HepG2 (cell line): ENCODE data around the gene CAPG. TPM values are rescaled to one million over a fixed set of nuclear protein-coding genes. Genes with fewer than 3 reads are reported as not detected.

ENCODE experiments used
- ATF5 ChIP-seq: sonication (generic); formaldehyde crosslinking; IDR thresholded peaks from 2 replicates; pipeline ENCODE4 v1.4.0; 2020; ENCODE audit warnings: mild to moderate bottlenecking, low read depth, missing genetic modification reagents
- ATF7-NPFF ChIP-seq: sonication (generic); formaldehyde crosslinking; IDR thresholded peaks from 2 replicates; pipeline ENCODE4 v1.8.1; 2023; ENCODE audit warnings: mild to moderate bottlenecking, low read depth, missing genetic modification reagents, moderate library complexity
- CAMTA2 ChIP-seq: sonication (generic); formaldehyde crosslinking; IDR thresholded peaks from 2 replicates; pipeline ENCODE4 v1.4.0; 2020; ENCODE audit warnings: mild to moderate bottlenecking, missing genetic modification reagents, borderline replicate concordance
- HMG20A ChIP-seq: IDR thresholded peaks from 2 replicates; pipeline ENCODE4 v1.6.1; 2016; ENCODE audit warnings: borderline replicate concordance
- HNF4A ChIP-seq: sonication (generic); formaldehyde crosslinking; IDR thresholded peaks from 2 replicates; pipeline ENCODE4 v1.4.0; 2020; ENCODE audit warnings: missing genetic modification reagents
- HOXA3 ChIP-seq: sonication (generic); formaldehyde crosslinking; IDR thresholded peaks from 2 replicates; pipeline ENCODE4 v1.5.0; 2020; ENCODE audit warnings: missing genetic modification reagents
- KDM4B ChIP-seq: sonication (generic); formaldehyde crosslinking; IDR thresholded peaks from 2 replicates; pipeline ENCODE4 v1.4.0; 2020; ENCODE audit warnings: missing genetic modification reagents
- NFE2 ChIP-seq: sonication (generic); formaldehyde crosslinking; IDR thresholded peaks from 2 replicates; pipeline ENCODE4 v1.4.0; 2020; ENCODE audit warnings: missing genetic modification reagents
- PHF8 ChIP-seq: sonication (generic); formaldehyde crosslinking; IDR thresholded peaks from 2 replicates; pipeline ENCODE4 v1.5.0; 2020; ENCODE audit warnings: missing genetic modification reagents
- REPIN1 ChIP-seq: sonication (generic); formaldehyde crosslinking; IDR thresholded peaks from 2 replicates; pipeline ENCODE4 v1.8.0; 2022; ENCODE audit warnings: missing genetic modification reagents, low read depth, mild to moderate bottlenecking, borderline replicate concordance
- SKIL ChIP-seq: sonication (generic); formaldehyde crosslinking; IDR thresholded peaks from 2 replicates; pipeline ENCODE4 v1.8.0; 2022; ENCODE audit warnings: missing genetic modification reagents, mild to moderate bottlenecking, moderate library complexity, borderline replicate concordance
- TARDBP ChIP-seq: sonication (generic); formaldehyde crosslinking; IDR thresholded peaks from 2 replicates; pipeline ENCODE4 v1.8.0; 2022; ENCODE audit warnings: mild to moderate bottlenecking, missing genetic modification reagents
- ZFP90 ChIP-seq: sonication (generic); formaldehyde crosslinking; IDR thresholded peaks from 2 replicates; pipeline ENCODE4 v1.8.0; 2022; ENCODE audit warnings: missing genetic modification reagents, mild to moderate bottlenecking, inconsistent platforms, borderline replicate concordance
- ZNF343 ChIP-seq: sonication (generic); formaldehyde crosslinking; IDR thresholded peaks from 2 replicates; pipeline ENCODE4 v1.4.0; 2020; ENCODE audit warnings: mild to moderate bottlenecking, missing genetic modification reagents
- ZNF691 ChIP-seq: sonication (generic); formaldehyde crosslinking; IDR thresholded peaks from 2 replicates; pipeline ENCODE4 v1.4.0; 2020; ENCODE audit warnings: missing genetic modification reagents, low read depth, mild to moderate bottlenecking, borderline replicate concordance
- ZNF740 ChIP-seq: sonication (generic); formaldehyde crosslinking; IDR thresholded peaks from 2 replicates; pipeline ENCODE4 v1.4.0; 2020; ENCODE audit warnings: missing genetic modification reagents
- polyA plus RNA-seq, 8 experiments: library from polyadenylated mRNA; depleted of rRNA in 3 of 8; stranded (reverse) in 7 of 8; unstranded in 1 of 8; fragments of >200 nt; fragmentation: Illumina TruSeq in 4 of 8; extraction: Trizol in 4 of 8; gene quantifications; 2 replicates each; pipeline versions ENCODE4 v1.2.1 to v1.2.3, GENCODE V29; 2011 to 2016; ENCODE audit warnings: low read depth in 4 of 8, missing spikeins in 1 of 8, mixed read lengths in 1 of 8; ENCODE audit not compliant: insufficient read depth in 1 of 8
- total RNA-seq, 5 experiments: library from RNA; depleted of rRNA; stranded (reverse); fragments of >200 nt; fragmentation: Illumina TruSeq; extraction: Trizol; gene quantifications; 2 replicates each; pipeline ENCODE4 v1.2.3, GENCODE V29; 2016; ENCODE audit warnings: low read depth in 1 of 5
- TF ChIP-seq, protein P1 (sequence below): sonication (generic); formaldehyde crosslinking; IDR thresholded peaks from 2 replicates; pipeline ENCODE4 v1.8.0; 2022; ENCODE audit warnings: missing genetic modification reagents, mild to moderate bottlenecking, inconsistent platforms, borderline replicate concordance
- TF ChIP-seq, protein P2 (sequence below): sonication (generic); formaldehyde crosslinking; IDR thresholded peaks from 2 replicates; pipeline ENCODE4 v1.5.0; 2020; ENCODE audit warnings: mild to moderate bottlenecking, missing genetic modification reagents, borderline replicate concordance

Gene CAPG
- total and polyA plus RNA-seq, 2 of the 13 experiments (the other 11 are each of a cell fraction or from before 2014, with no cell fraction given) = 12.7 to 18.2 TPM

DNA sequence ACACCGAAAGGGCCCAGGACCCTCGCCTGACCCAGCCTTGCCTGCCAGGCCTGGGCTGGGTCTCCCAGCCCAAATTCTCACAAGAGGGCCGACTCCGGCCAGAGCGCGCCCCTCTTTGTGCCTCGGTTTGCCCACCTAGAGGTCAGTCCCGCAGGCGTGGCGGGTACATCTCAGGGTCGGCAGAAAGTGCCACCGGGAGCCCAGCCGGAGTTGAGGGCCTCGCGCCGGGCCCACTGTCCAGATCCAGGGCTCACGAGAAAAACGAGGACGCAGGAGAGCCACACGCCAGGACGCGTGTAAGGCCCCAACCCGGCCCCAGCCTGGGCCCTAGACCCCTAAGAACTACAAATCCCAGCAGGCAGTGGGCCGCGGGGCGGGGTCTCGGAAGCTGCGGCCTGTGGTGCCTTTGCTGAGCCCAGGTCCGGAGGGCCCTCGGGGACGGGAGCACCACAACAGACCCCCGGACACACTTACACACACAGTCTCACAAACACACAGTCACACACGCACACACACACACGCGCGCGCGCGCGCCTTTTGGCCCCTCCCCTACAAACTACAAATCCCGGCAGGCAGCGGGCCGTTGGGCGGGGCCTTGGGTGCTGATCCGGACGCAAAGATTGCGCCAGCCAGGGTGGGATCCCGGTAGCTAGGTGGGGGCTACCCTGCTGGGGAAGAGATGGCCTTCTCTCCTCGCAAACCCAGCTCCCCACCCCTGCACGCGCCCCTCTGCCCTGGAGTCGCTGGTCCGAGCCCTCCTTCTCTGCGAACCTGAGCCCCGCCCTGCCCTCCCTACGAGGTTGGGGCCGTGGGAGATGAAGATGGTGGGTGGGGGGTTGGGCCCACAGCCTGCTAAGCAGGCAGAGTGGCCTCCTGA, 8.2 kb upstream of the CAPG start, which contains the start of gene SH2D6 (continued):
- peak; percentile 87 for TF ChIP-seq REPIN1 (CRISPR knock-in tag)
- TF ChIP-seq, protein P1, sequence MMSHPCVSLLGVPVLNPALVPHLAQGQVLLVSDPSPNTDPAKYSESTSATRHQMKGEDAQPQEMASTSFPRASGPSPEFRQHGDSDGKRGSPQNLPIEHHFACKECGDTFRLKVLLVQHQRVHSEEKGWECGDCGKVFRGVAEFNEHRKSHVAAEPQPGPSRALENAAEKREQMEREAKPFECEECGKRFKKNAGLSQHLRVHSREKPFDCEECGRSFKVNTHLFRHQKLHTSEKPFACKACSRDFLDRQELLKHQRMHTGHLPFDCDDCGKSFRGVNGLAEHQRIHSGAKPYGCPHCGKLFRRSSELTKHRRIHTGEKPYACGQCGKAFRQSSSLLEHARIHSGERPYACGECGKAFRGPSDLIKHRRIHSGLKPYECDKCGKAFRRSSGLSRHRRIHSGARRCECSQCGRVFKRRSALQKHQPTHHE (CRISPR knock-in tag) = peak; percentile 62; the same call in 1 of the 2 replicates
- 0 out of 2 replicates have a peak, but pooled peaks have one; percentile 12 for TF ChIP-seq HMG20A
- peak; percentile 30; the same call in 1 of the 2 replicates for TF ChIP-seq KDM4B (CRISPR knock-in tag)
- no peak; the same call in 1 of the 2 replicates for TF ChIP-seq NFE2 (CRISPR knock-in tag)
- peak; percentile 80 for TF ChIP-seq ZFP90
- peak; percentile 73; the same call in 1 of the 2 replicates for TF ChIP-seq ATF7-NPFF (CRISPR knock-in tag)
- TF ChIP-seq PHF8 (CRISPR knock-in tag) = peak; percentile 97
- TF ChIP-seq ZNF343 (CRISPR knock-in tag) = no peak
- TF ChIP-seq ATF5 (CRISPR knock-in tag) = no peak; the same call in 1 of the 2 replicates
- peak; percentile 76; the same call in 1 of the 2 replicates for TF ChIP-seq HOXA3 (CRISPR knock-in tag)
- peak; percentile 64; the same call in 1 of the 2 replicates for TF ChIP-seq ZNF740 (CRISPR knock-in tag)
- peak; percentile 81 for TF ChIP-seq TARDBP (CRISPR knock-in tag)
- no peak; the same call in 1 of the 2 replicates for TF ChIP-seq CAMTA2 (CRISPR knock-in tag)
- no peak for TF ChIP-seq SKIL (CRISPR knock-in tag)
- TF ChIP-seq, protein P2, sequence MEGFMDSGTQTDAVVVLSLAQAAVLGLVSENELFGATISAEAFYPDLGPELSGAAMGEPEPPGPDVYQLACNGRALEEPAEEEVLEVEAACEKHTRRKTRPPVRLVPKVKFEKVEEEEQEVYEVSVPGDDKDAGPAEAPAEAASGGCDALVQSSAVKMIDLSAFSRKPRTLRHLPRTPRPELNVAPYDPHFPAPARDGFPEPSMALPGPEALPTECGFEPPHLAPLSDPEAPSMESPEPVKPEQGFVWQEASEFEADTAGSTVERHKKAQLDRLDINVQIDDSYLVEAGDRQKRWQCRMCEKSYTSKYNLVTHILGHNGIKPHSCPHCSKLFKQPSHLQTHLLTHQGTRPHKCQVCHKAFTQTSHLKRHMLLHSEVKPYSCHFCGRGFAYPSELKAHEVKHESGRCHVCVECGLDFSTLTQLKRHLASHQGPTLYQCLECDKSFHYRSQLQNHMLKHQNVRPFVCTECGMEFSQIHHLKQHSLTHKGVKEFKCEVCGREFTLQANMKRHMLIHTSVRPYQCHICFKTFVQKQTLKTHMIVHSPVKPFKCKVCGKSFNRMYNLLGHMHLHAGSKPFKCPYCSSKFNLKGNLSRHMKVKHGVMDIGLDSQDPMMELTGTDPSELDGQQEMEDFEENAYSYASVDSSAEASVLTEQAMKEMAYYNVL (CRISPR knock-in tag) = 0 out of 2 replicates have a peak, but pooled peaks have one; percentile 16
- peak; percentile 16; the same call in 1 of the 2 replicates for TF ChIP-seq HNF4A (CRISPR knock-in tag)
- TF ChIP-seq ZNF691 (CRISPR knock-in tag) = no peak
